Endothelial cell of umbilical vein (primary cell): ENCODE measurements around the gene ALK. TPM values are rescaled to one million over a fixed set of nuclear protein-coding genes. Genes with fewer than 3 reads are reported as not detected.

Experiments
- BruUV-seq: library from RNA; stranded (reverse); fragments of 400-500 nt; replicated peaks from 2 replicates; lab custom pipeline; 2021; lab: Mats Ljungman, UMichigan
- CTCF ChIA-PET: fragments of 300-600, 350-600 bp; sonication (Branson Sonifier 250); formaldehyde crosslinking; loops from one replicate; lab custom pipeline; 2021; ENCODE audit warnings: antibody characterized with exemption, inconsistent platforms; lab: Charles Lee
- POLR2A ChIA-PET: fragments of 300-600, 350-600 bp; sonication (Branson Sonifier 250); formaldehyde crosslinking; loops from one replicate; lab custom pipeline; 2021; ENCODE audit warnings: antibody characterized with exemption, inconsistent platforms; lab: Charles Lee
- DNase-seq: peaks from one replicate; pipeline ENCODE4 v3.0.0-alpha.2; 2011; ENCODE audit warnings: low read depth, low spot score
- FAIRE-seq: peaks from 2 replicates; lab custom pipeline; 2011; peaks lifted over from hg19 to GRCh38; lab: Jason Lieb, UNC
- H2AFZ ChIP-seq: 2 replicates; pipeline ENCODE4 v1.6.0; 2012; ENCODE audit warnings: low read depth, low read length, control low read depth, inconsistent platforms
- H3K27ac ChIP-seq: 2 replicates; pipeline ENCODE4 v1.5.1; 2011; ENCODE audit warnings: low read depth, mild to moderate bottlenecking, control low read depth, low read length, moderate library complexity; ENCODE audit not compliant: insufficient read depth
- H3K27me3 ChIP-seq, 2 experiments: 2 replicates each; pipeline versions ENCODE4 v1.6.0 to v1.6.1; 2011; ENCODE audit warnings: low read length in 2 of 2, mixed read lengths in 1 of 2; ENCODE audit not compliant: control insufficient read depth in 2 of 2, insufficient read depth in 2 of 2
- H3K36me3 ChIP-seq, 2 experiments: 2 replicates in 1 of 2; 3 replicates in 1 of 2; pipeline ENCODE4 v1.5.1; 2011; ENCODE audit warnings: low read length in 2 of 2, mild to moderate bottlenecking in 1 of 2, moderate library complexity in 1 of 2; ENCODE audit not compliant: control insufficient read depth in 2 of 2, insufficient read depth in 2 of 2; ENCODE audit errors: extremely low read depth in 1 of 2
- H3K4me1 ChIP-seq: 3 replicates; pipeline ENCODE4 v1.5.1; 2011; ENCODE audit warnings: mild to moderate bottlenecking, low read length; ENCODE audit not compliant: control insufficient read depth, insufficient read depth; ENCODE audit errors: extremely low read depth
- H3K4me2 ChIP-seq: 2 replicates; pipeline ENCODE4 v1.6.1; 2011; ENCODE audit warnings: low read length, control low read depth, mixed read lengths; ENCODE audit not compliant: insufficient read depth
- H3K4me3 ChIP-seq, 3 experiments: fragments of 200-600 bp in 1 of 3; sonication (generic), shearing (Covaris generic) in 1 of 3; replicated peaks in 1 of 3; 2 replicates each; pipeline ENCODE4 v1.5.1; 2011 to 2016; ENCODE audit warnings: control low read depth in 3 of 3, low read length in 3 of 3, mild to moderate bottlenecking in 2 of 3, inconsistent platforms in 1 of 3, low read depth in 1 of 3, moderate library complexity in 1 of 3; ENCODE audit not compliant: insufficient read depth in 1 of 3
- H3K79me2 ChIP-seq: 2 replicates; pipeline ENCODE4 v1.6.0; 2012; ENCODE audit warnings: low read length, inconsistent platforms; ENCODE audit not compliant: control insufficient read depth, insufficient read depth
- H3K9ac ChIP-seq: replicated peaks from 2 replicates; pipeline ENCODE3; 2011; ENCODE audit warnings: low read length, control low read depth; ENCODE audit not compliant: insufficient read depth; ENCODE audit errors: extremely low read depth
- H3K9me1 ChIP-seq: replicated peaks from 3 replicates; pipeline ENCODE4 v1.6.0; 2011; ENCODE audit warnings: mild to moderate bottlenecking, low read length; ENCODE audit not compliant: control insufficient read depth, insufficient read depth; ENCODE audit errors: extremely low read depth
- H3K9me3 ChIP-seq: replicated peaks from 2 replicates; pipeline ENCODE4 v1.5.1; 2012; ENCODE audit warnings: low read length, inconsistent platforms; ENCODE audit not compliant: control insufficient read depth, insufficient read depth
- H4K20me1 ChIP-seq: replicated peaks from 2 replicates; pipeline ENCODE3; 2011; ENCODE audit warnings: mild to moderate bottlenecking, low read length; ENCODE audit not compliant: control insufficient read depth, insufficient read depth; ENCODE audit errors: extremely low read depth
- CTCF ChIP-seq, 2 donors: IDR thresholded peaks; 1 replicate in 1 of 2; 2 replicates in 1 of 2; pipeline ENCODE4 v1.5.1; 2011; ENCODE audit warnings: low read length in 2 of 2, mild to moderate bottlenecking in 2 of 2, moderate library complexity in 2 of 2, control low read depth in 1 of 2, inconsistent platforms in 1 of 2, low read depth in 1 of 2; ENCODE audit not compliant: insufficient read depth in 1 of 2; ENCODE audit errors: extremely low read depth in 1 of 2
- EZH2 ChIP-seq: IDR thresholded peaks from 2 replicates; pipeline ENCODE4 v1.6.1; 2012; ENCODE audit warnings: borderline replicate concordance, low read depth, mild to moderate bottlenecking, moderate library complexity, low read length, inconsistent platforms; ENCODE audit not compliant: severe bottlenecking
- FOS ChIP-seq: IDR thresholded peaks from 2 replicates; pipeline ENCODE4 v1.6.1; 2011; ENCODE audit warnings: mild to moderate bottlenecking, low read length, moderate library complexity, borderline replicate concordance; ENCODE audit not compliant: insufficient read depth
- GATA2 ChIP-seq: IDR thresholded peaks from 2 replicates; pipeline ENCODE4 v1.7.0; 2011; ENCODE audit warnings: low read depth, mild to moderate bottlenecking, moderate library complexity, mixed read lengths, low read length; ENCODE audit not compliant: insufficient read length, insufficient read depth
- JUN ChIP-seq: IDR thresholded peaks from 2 replicates; pipeline ENCODE4 v1.6.1; 2011; ENCODE audit warnings: borderline replicate concordance, low read depth; ENCODE audit not compliant: insufficient read length, insufficient read depth
- MAX ChIP-seq: IDR thresholded peaks from 2 replicates; pipeline ENCODE4 v1.6.1; 2011; ENCODE audit not compliant: insufficient read depth, insufficient read length
- MYC ChIP-seq: IDR thresholded peaks from one replicate; pipeline ENCODE4 v1.6.1; 2011; ENCODE audit warnings: mild to moderate bottlenecking, low read depth, low read length
- POLR2A ChIP-seq: IDR thresholded peaks from 2 replicates; pipeline ENCODE4 v1.6.1; 2012; ENCODE audit warnings: low read depth, mild to moderate bottlenecking, control low read depth, low read length
- POLR2AphosphoS5 ChIP-seq: IDR thresholded peaks from 2 replicates; pipeline ENCODE4 v1.6.1; 2012; ENCODE audit warnings: low read depth, mild to moderate bottlenecking, control low read depth, low read length, moderate library complexity; ENCODE audit not compliant: insufficient read depth
- dilution Hi-C: fragments of 300-500 bp; cut with MboI; formaldehyde crosslinking; loops from one replicate; pipeline ENCODE4 v1.15.0; 2019; ENCODE audit warnings: low sequenced_read_pairs; ENCODE audit not compliant: extremely low pct_ligation_motif_present
- intact Hi-C: fragments of 100-400 bp; cut with micrococcal nuclease; formaldehyde crosslinking; loops from one replicate; pipeline ENCODE4 v1.10.0; 2022
- polyA plus RNA-seq, 4 experiments: library from polyadenylated mRNA; depleted of rRNA in 3 of 4; stranded (reverse) in 3 of 4; unstranded in 1 of 4; fragments of >200 nt; gene quantifications; 2 replicates each; pipeline versions ENCODE4 v1.2.1 to v1.2.3, GENCODE V29; 2011 to 2012; ENCODE audit warnings: missing spikeins in 1 of 4
- total RNA-seq: library from RNA; stranded (reverse); gene quantifications from 2 replicates; pipeline ENCODE4 v1.2.3, GENCODE V29; 2021

ALK gene
- total and polyA plus RNA-seq, 2 donors (not counting 3 experiments of a cell fraction or from before 2014, with no cell fraction given): not detected

- no peaks in the 10 kb centered on the region for H3K27me3 ChIP-seq
- H3K9me1 ChIP-seq: no peaks in the 10 kb centered on the region
- no peak overlapping the region for H3K4me2 ChIP-seq
- no peak overlapping the region for H3K4me3 ChIP-seq
- no peaks in the 10 kb centered on the region for H3K36me3 ChIP-seq
- no peak overlapping the region for H3K27ac ChIP-seq
- H2AFZ ChIP-seq: no peak overlapping the region
- CTCF ChIA-PET: no interaction called here
- H3K79me2 ChIP-seq: no peaks in the 10 kb centered on the region
- TF ChIP-seq FOS: no peak
- TF ChIP-seq CTCF (IDR thresholded peaks at IDR 0.05; ENCODE audit: extremely low read depth in 1 of 2, insufficient read depth in 1 of 2, low read depth in 1 of 2, low read length in 2 of 2): no peak
- no peak for TF ChIP-seq POLR2AphosphoS5
- TF ChIP-seq MAX: no peak
- no peak for TF ChIP-seq MYC
- TF ChIP-seq POLR2A: no peak
- no peak for TF ChIP-seq EZH2
- no peak for TF ChIP-seq JUN
- no peak for TF ChIP-seq GATA2
- BruUV-seq: no TSS peak
- no peaks in the 10 kb centered on the region for H3K4me1 ChIP-seq
- no peak overlapping the region for H3K9ac ChIP-seq
- intact Hi-C loops: no loop called here
- no peak for FAIRE-seq
- no peaks in the 10 kb centered on the region for H4K20me1 ChIP-seq
- DNase-seq: no peak
- peaks cover 2% of the 10 kb centered on the region for H3K9me3 ChIP-seq
- dilution Hi-C loops: no loop called here
- POLR2A ChIA-PET: no interaction called here
Measured at GRCh38 chr2:29659178-29659577, 262.2 kb downstream of the ALK start.
